HepG2 (cell line): ENCODE measurements around the gene MSI2. TPM values are rescaled to one million over a fixed set of nuclear protein-coding genes. Genes with fewer than 3 reads are reported as not detected.

Experiments used
- BATF2 ChIP-seq: sonication (generic); formaldehyde crosslinking; IDR thresholded peaks from 2 replicates; pipeline ENCODE4 v1.8.0; 2022; ENCODE audit warnings: mild to moderate bottlenecking, missing genetic modification reagents, moderate library complexity
- CENPT ChIP-seq: sonication (generic); formaldehyde crosslinking; IDR thresholded peaks from 2 replicates; pipeline ENCODE4 v1.8.0; 2022; ENCODE audit warnings: low read depth, mild to moderate bottlenecking, moderate library complexity, missing genetic modification reagents
- ESRRA ChIP-seq: sonication (generic); formaldehyde crosslinking; IDR thresholded peaks from 2 replicates; pipeline ENCODE4 v1.5.1; 2020; ENCODE audit warnings: mild to moderate bottlenecking, low read depth, missing genetic modification reagents
- HBP1 ChIP-seq: IDR thresholded peaks from 2 replicates; pipeline ENCODE4 v1.6.1; 2016; ENCODE audit warnings: low read depth, control low read depth
- HMG20A ChIP-seq: IDR thresholded peaks from 2 replicates; pipeline ENCODE4 v1.6.1; 2016; ENCODE audit warnings: borderline replicate concordance
- KLF16 ChIP-seq, 2 experiments: sonication (generic) in 1 of 2; formaldehyde crosslinking in 1 of 2; IDR thresholded peaks; 2 replicates each; pipeline versions ENCODE4 v1.6.1 to v1.8.0; 2016 to 2023; ENCODE audit warnings: missing genetic modification reagents in 2 of 2, missing compliant biosample characterization in 1 of 2
- MXD3 ChIP-seq: IDR thresholded peaks from 2 replicates; pipeline ENCODE4 v1.6.1; 2016; ENCODE audit warnings: mild to moderate bottlenecking, missing biosample characterization, missing genetic modification reagents
- NFE2L1 ChIP-seq: sonication (generic); formaldehyde crosslinking; IDR thresholded peaks from 2 replicates; pipeline ENCODE4 v1.4.0; 2020; ENCODE audit warnings: missing genetic modification reagents, mild to moderate bottlenecking, borderline replicate concordance
- NFIB ChIP-seq: sonication (generic); formaldehyde crosslinking; IDR thresholded peaks from 2 replicates; pipeline ENCODE4 v1.9.0; 2021; ENCODE audit warnings: missing genetic modification reagents, mild to moderate bottlenecking, borderline replicate concordance
- NONO ChIP-seq, 2 experiments: fragments of 450-650 bp in 1 of 2; sonication (generic) in 1 of 2; formaldehyde crosslinking in 1 of 2; IDR thresholded peaks in 1 of 2; conservative IDR thresholded peaks in 1 of 2; 2 replicates each; pipeline versions ENCODE4 v1.6.1 to v1.8.0; 2017 to 2022; ENCODE audit warnings: mild to moderate bottlenecking in 1 of 2, missing genetic modification reagents in 1 of 2, moderate library complexity in 1 of 2
- PHB2 ChIP-seq: fragments of 450-650 bp; IDR thresholded peaks from 2 replicates; pipeline ENCODE4 v1.6.1; 2018; ENCODE audit not compliant: partially characterized antibody
- SNAI1 ChIP-seq: sonication (generic); formaldehyde crosslinking; IDR thresholded peaks from 2 replicates; pipeline ENCODE4 v1.5.0; 2020; ENCODE audit warnings: mild to moderate bottlenecking, missing genetic modification reagents, borderline replicate concordance
- SRSF9 ChIP-seq: fragments of 200-400 bp; formaldehyde crosslinking; IDR thresholded peaks from 2 replicates; pipeline ENCODE4 v1.6.1; 2018; ENCODE audit warnings: borderline replicate concordance, mild to moderate bottlenecking, low read depth, low read length; ENCODE audit not compliant: insufficient read depth, poor library complexity, severe bottlenecking
- ZMYM4 ChIP-seq: sonication (generic); formaldehyde crosslinking; IDR thresholded peaks from 2 replicates; pipeline ENCODE4 v1.8.1; 2023; ENCODE audit warnings: mild to moderate bottlenecking, missing genetic modification reagents
- ZNF264 ChIP-seq: sonication (generic); formaldehyde crosslinking; IDR thresholded peaks from 2 replicates; pipeline ENCODE4 v1.4.0; 2020; ENCODE audit warnings: missing genetic modification reagents
- ZNF432 ChIP-seq: sonication (generic); formaldehyde crosslinking; IDR thresholded peaks from 2 replicates; pipeline ENCODE4 v1.5.0; 2020; ENCODE audit warnings: missing genetic modification reagents, mild to moderate bottlenecking, borderline replicate concordance
- ZNF446 ChIP-seq: sonication (generic); formaldehyde crosslinking; IDR thresholded peaks from 2 replicates; pipeline ENCODE4 v1.5.0; 2020; ENCODE audit warnings: mild to moderate bottlenecking, missing genetic modification reagents
- ZNF503 ChIP-seq: sonication (generic); formaldehyde crosslinking; IDR thresholded peaks from 2 replicates; pipeline ENCODE4 v1.4.0; 2020; ENCODE audit warnings: missing genetic modification reagents
- ZNF572 ChIP-seq: sonication (generic); formaldehyde crosslinking; IDR thresholded peaks from 2 replicates; pipeline ENCODE4 v1.5.1; 2020; ENCODE audit warnings: mild to moderate bottlenecking, missing genetic modification reagents
- ZNF597 ChIP-seq: sonication (generic); formaldehyde crosslinking; IDR thresholded peaks from 2 replicates; pipeline ENCODE4 v1.5.0; 2020; ENCODE audit warnings: missing genetic modification reagents
- ZNF75D ChIP-seq: sonication (generic); formaldehyde crosslinking; IDR thresholded peaks from 2 replicates; pipeline ENCODE4 v1.8.1; 2023; ENCODE audit warnings: missing genetic modification reagents, mild to moderate bottlenecking, borderline replicate concordance
- ZNF776 ChIP-seq: sonication (generic); formaldehyde crosslinking; IDR thresholded peaks from 2 replicates; pipeline ENCODE4 v1.4.0; 2020; ENCODE audit warnings: mild to moderate bottlenecking, missing genetic modification reagents
- polyA plus RNA-seq, 8 experiments: library from polyadenylated mRNA; depleted of rRNA in 3 of 8; stranded (reverse) in 7 of 8; unstranded in 1 of 8; fragments of >200 nt; fragmentation: Illumina TruSeq in 4 of 8; extraction: Trizol in 4 of 8; gene quantifications; 2 replicates each; pipeline versions ENCODE4 v1.2.1 to v1.2.3, GENCODE V29; 2011 to 2016; ENCODE audit warnings: low read depth in 4 of 8, missing spikeins in 1 of 8, mixed read lengths in 1 of 8; ENCODE audit not compliant: insufficient read depth in 1 of 8
- total RNA-seq, 5 experiments: library from RNA; depleted of rRNA; stranded (reverse); fragments of >200 nt; fragmentation: Illumina TruSeq; extraction: Trizol; gene quantifications; 2 replicates each; pipeline ENCODE4 v1.2.3, GENCODE V29; 2016; ENCODE audit warnings: low read depth in 1 of 5
- TF ChIP-seq, protein P1 (sequence below): sonication (generic); formaldehyde crosslinking; IDR thresholded peaks from 2 replicates; pipeline ENCODE4 v1.5.1; 2020; ENCODE audit warnings: missing genetic modification reagents, mild to moderate bottlenecking, borderline replicate concordance
- TF ChIP-seq, protein P2 (sequence below): sonication (generic); formaldehyde crosslinking; IDR thresholded peaks from 2 replicates; pipeline ENCODE4 v1.4.0; 2020; ENCODE audit warnings: mild to moderate bottlenecking, missing genetic modification reagents

Gene MSI2
- total and polyA plus RNA-seq, 2 of the 13 experiments (the other 11 are each of a cell fraction or from before 2014, with no cell fraction given): 77.5 to 78.4 TPM

DNA sequence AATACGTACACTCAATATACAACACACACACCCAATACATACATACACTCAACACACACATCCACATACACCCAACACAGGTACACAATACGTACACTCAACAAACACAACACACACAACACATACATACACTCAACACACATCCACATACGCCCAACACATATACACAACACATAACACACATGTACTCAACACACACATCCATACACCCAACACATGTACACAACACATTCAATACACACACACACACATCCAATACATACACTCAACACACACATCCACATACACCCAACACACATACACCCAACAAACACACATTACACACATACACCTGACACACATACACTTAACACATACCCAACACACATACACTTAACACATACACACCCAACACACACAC is 392.9 kb downstream of the MSI2 start (continued):
- TF ChIP-seq ESRRA (CRISPR knock-in tag) (no peak), ZNF432 (CRISPR knock-in tag) (no peak), ZNF572 (CRISPR knock-in tag) (no peak), ZNF503 (CRISPR knock-in tag) (no peak), NFIB (no peak), ZNF264 (CRISPR knock-in tag) (no peak), ZNF776 (CRISPR knock-in tag) (no peak), CENPT (CRISPR knock-in tag) (no peak), PHB2 (no peak), ZNF446 (CRISPR knock-in tag) (no peak), HMG20A (CRISPR knock-in tag) (no peak), HBP1 (CRISPR knock-in tag) (no peak), ZNF75D (CRISPR knock-in tag) (no peak), NFE2L1 (no peak), SNAI1 (CRISPR knock-in tag) (no peak), ZNF597 (no peak), BATF2 (CRISPR knock-in tag) (no peak), SRSF9 (no peak), ZMYM4 (CRISPR knock-in tag) (no peak), NONO (IDR thresholded peaks at IDR 0.05) (peak; percentile 74; the same call in 1 of the 2 replicates), NONO (CRISPR knock-in tag; conservative IDR thresholded peaks at IDR 0.05) (no peak), MXD3 (CRISPR knock-in tag) (no peak), KLF16 (CRISPR knock-in tag; IDR thresholded peaks at IDR 0.05) (no peak)
- TF ChIP-seq, protein P1, sequence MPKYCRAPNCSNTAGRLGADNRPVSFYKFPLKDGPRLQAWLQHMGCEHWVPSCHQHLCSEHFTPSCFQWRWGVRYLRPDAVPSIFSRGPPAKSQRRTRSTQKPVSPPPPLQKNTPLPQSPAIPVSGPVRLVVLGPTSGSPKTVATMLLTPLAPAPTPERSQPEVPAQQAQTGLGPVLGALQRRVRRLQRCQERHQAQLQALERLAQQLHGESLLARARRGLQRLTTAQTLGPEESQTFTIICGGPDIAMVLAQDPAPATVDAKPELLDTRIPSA (CRISPR knock-in tag): no peak
- TF ChIP-seq, protein P2, sequence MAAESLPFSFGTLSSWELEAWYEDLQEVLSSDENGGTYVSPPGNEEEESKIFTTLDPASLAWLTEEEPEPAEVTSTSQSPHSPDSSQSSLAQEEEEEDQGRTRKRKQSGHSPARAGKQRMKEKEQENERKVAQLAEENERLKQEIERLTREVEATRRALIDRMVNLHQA (CRISPR knock-in tag): no peak
